Measurements from ENCODE around the gene MT1B. TPM values are rescaled to one million over a fixed set of nuclear protein-coding genes. Genes with fewer than 3 reads are reported as not detected.
"Not testable (repeated sequence)": the region's sequence is repeated elsewhere in the genome, so short reads cannot be mapped to it uniquely, and the experiment has no call there.

Gene MT1B
- total RNA-seq, 2 donors from 2014 or later, result not detected

GRCh38 chr16:56615353-56615752 lies 36.3 kb upstream of the MT1B start:
- H3K9me3 Mint-ChIP-seq, result peaks cover 0 to 7% of the 10 kb centered on the region in 2 donors
- peaks cover 0 to 5% of the 10 kb centered on the region in 2 donors for H3K36me3 Mint-ChIP-seq
- ATAC-seq, result no peak
- DNase-seq (ENCODE audit: low spot score in 2 of 2), result no peak
- peak overlapping the region in 1 of 2 donors; percentile 97 for H3K27ac Mint-ChIP-seq

GRCh38 chr16:56616608-56617211 lies 35.0 kb upstream of the MT1B start:
- no peak overlapping the region for H3K27ac Mint-ChIP-seq
- peaks cover 0 to 7% of the 10 kb centered on the region in 2 donors for H3K9me3 Mint-ChIP-seq
- DNase-seq (ENCODE audit: low spot score in 2 of 2) (no peak), ATAC-seq (no peak)
- peaks cover 0 to 5% of the 10 kb centered on the region in 2 donors for H3K36me3 Mint-ChIP-seq

- Mint-ChIP-seq H3K27ac (no peak overlapping the region), H3K9me3 (peaks cover 0 to 7% of the 10 kb centered on the region in 2 donors), H3K36me3 (peaks cover 0 to 5% of the 10 kb centered on the region in 2 donors)
- peak; percentile 30 to 54 for ATAC-seq
- DNase-seq (ENCODE audit: low spot score in 2 of 2), result peak in 1 of 2 donors; percentile 65
Observed at GRCh38 chr16:56617212-56618085, 34.2 kb upstream of the MT1B start.

- DNase-seq (ENCODE audit: low spot score in 2 of 2), result no peak
- H3K36me3 Mint-ChIP-seq, result peaks cover 0 to 5% of the 10 kb centered on the region in 2 donors
- no peak overlapping the region for H3K27ac Mint-ChIP-seq
Observed at GRCh38 chr16:56618138-56618537, 33.5 kb upstream of the MT1B start.

GRCh38 chr16:56620339-56620897 lies 31.3 kb upstream of the MT1B start:
- DNase-seq (ENCODE audit: low spot score in 2 of 2) (no peak), ATAC-seq (no peak)
- no peaks in the 10 kb centered on the region for H3K9me3 Mint-ChIP-seq
- H3K36me3 Mint-ChIP-seq, result peaks cover 0 to 6% of the 10 kb centered on the region in 2 donors
- no peak overlapping the region for H3K27ac Mint-ChIP-seq

More at GRCh38 chr16:56618138-56618537, 33.5 kb upstream of the MT1B start:
- H3K9me3 Mint-ChIP-seq, result peaks cover 0 to 7% of the 10 kb centered on the region in 2 donors
- ATAC-seq, result no peak

- ATAC-seq; H3K27ac Mint-ChIP-seq; DNase-seq (ENCODE audit: low spot score in 2 of 2); H3K9me3 Mint-ChIP-seq: not testable (repeated sequence)
- H3K36me3 Mint-ChIP-seq, result peaks cover 0 to 11% of the 10 kb centered on the region in 2 donors
Observed at GRCh38 chr16:56621665-56622445, 29.8 kb upstream of the MT1B start.

- H3K36me3 Mint-ChIP-seq, result peaks cover 0 to 11% of the 10 kb centered on the region in 2 donors
- not testable (repeated sequence) for ATAC-seq; H3K9me3 Mint-ChIP-seq; DNase-seq (ENCODE audit: low spot score in 2 of 2); H3K27ac Mint-ChIP-seq
Observed at GRCh38 chr16:56623184-56623583, 28.5 kb upstream of the MT1B start.

GRCh38 chr16:56623637-56624036 lies 28.0 kb upstream of the MT1B start:
- Mint-ChIP-seq H3K36me3 (peaks cover 0 to 11% of the 10 kb centered on the region in 2 donors), H3K9me3 (no peaks in the 10 kb centered on the region), H3K27ac (no peak overlapping the region)
- DNase-seq (ENCODE audit: low spot score in 2 of 2), result no peak
- no peak for ATAC-seq

GRCh38 chr16:56625140-56625942 lies 26.3 kb upstream of the MT1B start, which contains the start of gene MT1E:
MT1E (plus strand) TSS chr16:56625781; CDS start chr16:56625852, 71 bp downstream.
- peak in 1 of 2 donors; percentile 55 for DNase-seq (ENCODE audit: low spot score in 2 of 2)
- no peaks in the 10 kb centered on the region for H3K9me3 Mint-ChIP-seq
- H3K27ac Mint-ChIP-seq, result peak within 1 kb of the TSS in 1 of 2 donors; percentile 54
- peaks cover 0 to 11% of the 10 kb centered on the region in 2 donors for H3K36me3 Mint-ChIP-seq
- peak; percentile 76 to 92 for ATAC-seq

- DNase-seq (ENCODE audit: low spot score in 2 of 2) (no peak), ATAC-seq (peak; percentile 27 to 67)
- no peaks in the 10 kb centered on the region for H3K9me3 Mint-ChIP-seq
- H3K36me3 Mint-ChIP-seq, result peaks cover 0 to 11% of the 10 kb centered on the region in 2 donors
- no peak overlapping the region for H3K27ac Mint-ChIP-seq
Observed at GRCh38 chr16:56625943-56626654, 25.6 kb upstream of the MT1B start.

GRCh38 chr16:56626685-56627084 lies 25.0 kb upstream of the MT1B start:
- no peaks in the 10 kb centered on the region for H3K9me3 Mint-ChIP-seq
- ATAC-seq, result no peak

GRCh38 chr16:56628486-56629350 lies 23.0 kb upstream of the MT1B start:
- Mint-ChIP-seq H3K36me3 (peaks cover 0 to 14% of the 10 kb centered on the region in 2 donors), H3K27ac (no peak overlapping the region)
- no peak for ATAC-seq

More at GRCh38 chr16:56626685-56627084, 25.0 kb upstream of the MT1B start:
- H3K27ac Mint-ChIP-seq, result no peak overlapping the region
- peaks cover 0 to 11% of the 10 kb centered on the region in 2 donors for H3K36me3 Mint-ChIP-seq
- DNase-seq (ENCODE audit: low spot score in 2 of 2), result no peak

GRCh38 chr16:56629531-56629930 lies 22.2 kb upstream of the MT1B start:
- H3K36me3 Mint-ChIP-seq, result peaks cover 0 to 19% of the 10 kb centered on the region in 2 donors
- H3K9me3 Mint-ChIP-seq, result no peaks in the 10 kb centered on the region
- DNase-seq (ENCODE audit: low spot score in 2 of 2) (no peak), ATAC-seq (no peak)
- no peak overlapping the region for H3K27ac Mint-ChIP-seq

More at GRCh38 chr16:56628486-56629350, 23.0 kb upstream of the MT1B start:
- H3K9me3 Mint-ChIP-seq, result no peaks in the 10 kb centered on the region
- DNase-seq (ENCODE audit: low spot score in 2 of 2), result no peak

GRCh38 chr16:56630134-56630533 lies 21.6 kb upstream of the MT1B start:
- H3K9me3 Mint-ChIP-seq, result no peaks in the 10 kb centered on the region
- no peak overlapping the region for H3K27ac Mint-ChIP-seq
- ATAC-seq, result peak in 1 of 2 donors; percentile 25
- DNase-seq (ENCODE audit: low spot score in 2 of 2), result no peak
- H3K36me3 Mint-ChIP-seq, result peaks cover 5 to 20% of the 10 kb centered on the region in 2 donors
